ENCODE data around the gene CFAP251. TPM values are rescaled to one million over a fixed set of nuclear protein-coding genes. Genes with fewer than 3 reads are reported as not detected.

The CFAP251 gene
- total RNA-seq, 4 donors from 2014 or later, result 0.66 to 1.9 (median 0.87) TPM

- no peaks in the 10 kb centered on the region for H3K36me3 ChIP-seq
- WGBS, result 61% methylated on average over 14 of the region's 16 CpGs
- no peak for DNase-seq (ENCODE audit: extremely low spot score)
- peaks cover 19 to 30% (median 23%) of the 10 kb centered on the region in 4 donors for H3K4me1 ChIP-seq
- no peaks in the 10 kb centered on the region for H3K27me3 ChIP-seq
- intact Hi-C loops (cut with DNase I), result no loop called here
- peak overlapping the region; percentile 67 to 81 (median 72) for H3K4me3 ChIP-seq
- peak overlapping the region in 3 of 4 donors; percentile 78 to 83 (median 78) for H3K27ac ChIP-seq (replicated peaks in 1 of 4)
- no peak for TF ChIP-seq POLR2AphosphoS5 (IDR thresholded peaks at IDR 0.05)
- no peak for TF ChIP-seq POLR2A (IDR thresholded peaks at IDR 0.05; ENCODE audit: low read depth)
- TF ChIP-seq CTCF (IDR thresholded peaks at IDR 0.05), result no peak
- H3K9me3 ChIP-seq, result no peaks in the 10 kb centered on the region
These were observed 102.4 kb downstream of the CFAP251 start for GRCh38 chr12:122020795-122021192.

- H3K4me3 ChIP-seq, result peak overlapping the region; percentile 67 to 81 (median 72)
- H3K27me3 ChIP-seq, result no peaks in the 10 kb centered on the region
- no peaks in the 10 kb centered on the region for H3K9me3 ChIP-seq
- TF ChIP-seq POLR2AphosphoS5 (IDR thresholded peaks at IDR 0.05) (no peak), EP300 (IDR thresholded peaks at IDR 0.05) (no peak), CTCF (IDR thresholded peaks at IDR 0.05) (no peak), POLR2A (IDR thresholded peaks at IDR 0.05; ENCODE audit: low read depth) (no peak)
- no peak for DNase-seq (ENCODE audit: extremely low spot score)
- H3K36me3 ChIP-seq, result no peaks in the 10 kb centered on the region
- H3K4me1 ChIP-seq, result peaks cover 19 to 30% (median 23%) of the 10 kb centered on the region in 4 donors
- intact Hi-C loops (cut with DNase I), result no loop called here
- H3K27ac ChIP-seq (replicated peaks in 1 of 4), result peak overlapping the region; percentile 72 to 83 (median 78)
- WGBS, result no CpG with 5 or more reads among the region's 57 CpGs
These were observed 102.9 kb downstream of the CFAP251 start for GRCh38 chr12:122021193-122021821.

GRCh38 chr12:122021822-122022392 lies 103.5 kb downstream of the CFAP251 start, which contains the start of gene BCL7A:
BCL7A (plus strand) TSS chr12:122021884; CDS start chr12:122022092, 208 bp downstream.
- Histone ChIP-seq H3K36me3 (no peaks in the 10 kb centered on the region), H3K4me1 (peaks cover 19 to 30% (median 23%) of the 10 kb centered on the region in 4 donors), H3K27ac (replicated peaks in 1 of 4) (peak within 1 kb of the TSS; percentile 72 to 92 (median 88)), H3K9me3 (no peaks in the 10 kb centered on the region), H3K4me3 (peak within 1 kb of the TSS; percentile 67 to 81 (median 72)), H3K27me3 (no peaks in the 10 kb centered on the region)
- 1% methylated on average over 41 of the region's 83 CpGs for WGBS
- intact Hi-C loops (cut with DNase I), result no loop called here
- TF ChIP-seq POLR2AphosphoS5 (IDR thresholded peaks at IDR 0.05), result peak in 1 of 2 donors; percentile 45
- TF ChIP-seq POLR2A (IDR thresholded peaks at IDR 0.05; ENCODE audit: low read depth), result no peak
- no peak for DNase-seq (ENCODE audit: extremely low spot score)

- Histone ChIP-seq H3K27ac (replicated peaks in 1 of 4) (peak overlapping the region; percentile 72 to 92 (median 88)), H3K4me1 (peaks cover 19 to 30% (median 23%) of the 10 kb centered on the region in 4 donors), H3K9me3 (no peaks in the 10 kb centered on the region), H3K36me3 (no peaks in the 10 kb centered on the region), H3K4me3 (peak overlapping the region; percentile 67 to 81 (median 72)), H3K27me3 (no peaks in the 10 kb centered on the region)
- DNase-seq (ENCODE audit: extremely low spot score), result no peak
- WGBS, result 2% methylated on average over 26 of the region's 124 CpGs
- intact Hi-C loops (cut with DNase I), result no loop called here
- no peak for TF ChIP-seq EP300 (IDR thresholded peaks at IDR 0.05)
These were observed 104.3 kb downstream of the CFAP251 start for GRCh38 chr12:122022393-122023338.

GRCh38 chr12:122023339-122024131 lies 105.1 kb downstream of the CFAP251 start:
- WGBS, result 2% methylated on average over 34 of the region's 43 CpGs
- TF ChIP-seq POLR2AphosphoS5 (IDR thresholded peaks at IDR 0.05) (peak; percentile 59 to 60), CTCF (IDR thresholded peaks at IDR 0.05) (no peak), POLR2A (IDR thresholded peaks at IDR 0.05; ENCODE audit: low read depth) (no peak), EP300 (IDR thresholded peaks at IDR 0.05) (no peak)
- Histone ChIP-seq H3K9me3 (no peaks in the 10 kb centered on the region), H3K27ac (replicated peaks in 1 of 4) (peak overlapping the region; percentile 72 to 92 (median 88)), H3K36me3 (no peaks in the 10 kb centered on the region), H3K4me1 (peaks cover 19 to 30% (median 23%) of the 10 kb centered on the region in 4 donors), H3K4me3 (peak overlapping the region; percentile 67 to 81 (median 72)), H3K27me3 (no peaks in the 10 kb centered on the region)
- intact Hi-C loops (cut with DNase I), result no loop called here
- DNase-seq (ENCODE audit: extremely low spot score), result peak; percentile 92
